GM20431 (cell line): ENCODE measurements around the gene FRMD3.

Experiments
- in situ Hi-C: fragments of 300-500 bp; cut with MseI, MboI; formaldehyde crosslinking; loops from one replicate; pipeline ENCODE4 v1.15.0; 2020; ENCODE audit warnings: low sequenced_read_pairs; ENCODE audit not compliant: unreplicated experiment

The FRMD3 gene

DNA sequence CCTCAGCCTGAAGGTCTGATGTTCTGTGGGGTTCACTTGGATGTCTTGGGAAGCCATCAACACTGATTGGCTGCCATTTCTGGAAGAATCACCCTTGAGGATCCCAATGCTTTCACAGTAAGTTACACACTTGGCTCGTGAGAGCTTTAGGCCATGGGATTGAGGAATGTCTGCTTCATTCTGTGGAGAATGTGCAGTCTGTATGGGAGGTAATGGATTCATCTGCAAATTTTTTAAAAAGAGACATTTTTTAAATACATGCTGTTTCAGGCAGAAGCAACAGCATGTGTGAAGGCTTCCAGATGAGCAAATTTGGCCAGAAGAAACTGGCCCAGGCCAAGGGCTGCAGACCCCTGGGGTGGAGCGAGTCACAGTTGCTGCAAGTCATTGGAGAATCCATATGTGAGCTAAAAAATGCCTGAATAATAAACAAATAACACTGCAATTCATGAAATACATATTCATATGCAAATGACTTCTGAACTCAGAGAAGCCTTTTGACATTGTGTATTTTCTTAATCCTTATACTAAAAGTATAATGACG lies 328.9 kb downstream of the FRMD3 start:
- in situ Hi-C loops, result no loop called here

DNA sequence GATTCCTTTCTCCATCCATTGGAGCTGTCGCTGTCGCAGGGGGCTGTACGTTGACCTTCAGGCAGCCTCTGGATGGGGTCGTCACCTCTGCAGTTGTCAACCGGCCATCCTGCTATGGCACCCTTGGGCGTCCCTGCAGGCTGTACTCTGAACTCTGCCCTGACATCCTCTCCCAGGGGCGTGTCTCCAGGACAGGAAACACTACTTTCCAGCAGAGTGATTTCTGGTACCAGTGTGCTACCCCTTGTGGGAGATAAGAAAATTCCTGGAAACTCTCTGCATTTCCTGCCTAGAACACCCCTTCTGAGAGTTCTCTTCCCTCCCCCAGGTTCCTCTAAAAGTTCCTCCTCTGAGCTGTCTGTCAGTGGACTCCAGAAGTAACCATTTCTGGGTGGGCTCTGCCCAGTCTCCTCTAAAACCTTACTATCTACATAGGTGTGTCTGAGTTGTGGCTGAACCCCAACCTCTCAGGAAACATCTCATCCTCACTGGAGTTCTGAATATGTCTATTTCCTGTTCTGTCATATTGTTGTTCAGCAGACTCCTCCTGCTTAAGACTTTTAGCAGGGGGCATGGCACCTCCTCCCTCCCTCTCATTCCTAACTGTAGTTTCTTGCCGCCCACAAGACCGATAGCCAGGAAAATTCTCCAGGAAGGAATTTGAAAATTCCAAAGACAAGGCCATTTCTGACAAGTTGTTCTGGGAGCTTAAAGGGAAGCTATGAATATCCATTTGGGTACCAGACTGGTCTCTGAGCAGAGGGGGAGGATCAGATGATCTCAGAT lies 329.9 kb downstream of the FRMD3 start:
- in situ Hi-C loops, result no loop called here

- in situ Hi-C loops, result no loop called here
Measured at GRCh38 chr9:83204047-83204446, 334.2 kb downstream of the FRMD3 start.

DNA sequence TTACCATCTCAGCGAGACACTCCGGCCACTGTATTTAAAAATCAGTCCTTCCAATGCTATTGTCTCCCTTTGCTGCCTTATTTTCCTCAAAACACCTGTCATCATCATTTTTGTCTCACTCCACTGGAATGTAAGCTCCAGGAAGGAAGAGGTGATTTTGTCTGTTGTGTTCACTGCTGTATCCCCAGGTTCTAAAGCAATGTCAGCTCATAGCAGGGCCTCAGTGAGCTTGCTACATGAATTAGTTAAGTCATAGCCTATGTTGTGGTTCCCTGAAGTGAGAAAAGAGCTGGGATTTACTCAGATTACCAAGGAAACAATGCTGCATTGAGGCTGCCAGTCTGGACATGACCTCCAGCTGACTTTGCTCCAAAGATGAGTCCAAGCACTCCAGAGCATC lies 337.7 kb downstream of the FRMD3 start:
- in situ Hi-C loops, result no loop called here

GRCh38 chr9:83199832-83200231 lies 338.4 kb downstream of the FRMD3 start:
- in situ Hi-C loops, result no loop called here

DNA sequence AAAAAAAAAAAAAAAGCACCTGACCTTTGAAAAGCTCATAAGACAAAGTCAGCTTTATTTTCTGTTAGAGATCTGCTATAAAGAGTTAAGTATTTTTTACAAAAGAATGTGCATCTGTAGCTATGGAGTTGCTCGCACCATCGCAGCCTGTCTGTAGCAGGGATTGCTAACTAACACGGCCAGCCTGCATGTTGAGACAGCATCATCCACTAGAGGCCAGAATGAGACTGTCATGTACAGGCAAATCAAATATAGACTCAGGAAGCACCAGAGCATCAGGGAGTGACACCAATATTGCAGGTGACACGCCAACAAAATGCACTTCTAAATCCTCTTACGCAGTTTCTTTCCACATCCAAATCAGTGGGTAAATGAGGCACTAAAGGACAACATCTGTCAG lies 339.0 kb downstream of the FRMD3 start:
- in situ Hi-C loops, result no loop called here

GRCh38 chr9:83198371-83198770 lies 339.8 kb downstream of the FRMD3 start:
- in situ Hi-C loops, result no loop called here

- in situ Hi-C loops, result no loop called here
Measured at GRCh38 chr9:83197591-83197990, 340.6 kb downstream of the FRMD3 start.

- in situ Hi-C loops, result no loop called here
Measured at GRCh38 chr9:83196946-83197345, 341.3 kb downstream of the FRMD3 start.
